Endodermal cell (in vitro differentiated cells): ENCODE data around the gene ZNF681. TPM values are rescaled to one million over a fixed set of nuclear protein-coding genes. Genes with fewer than 3 reads are reported as not detected.

Experiments used
- DNase-seq: peaks from one replicate; pipeline ENCODE4 v3.0.0-alpha.2; 2017
- H3K27ac ChIP-seq: 2 replicates; pipeline ENCODE4 v1.5.1; 2013; ENCODE audit warnings: mild to moderate bottlenecking, low read depth, low read length, moderate library complexity
- H3K27me3 ChIP-seq: 2 replicates; pipeline ENCODE4 v1.6.1; 2013; ENCODE audit warnings: mild to moderate bottlenecking, low read length, moderate library complexity; ENCODE audit not compliant: insufficient read depth, control insufficient read depth, poor library complexity, severe bottlenecking
- H3K36me3 ChIP-seq: 2 replicates; pipeline ENCODE4 v1.7.0; 2013; ENCODE audit warnings: mild to moderate bottlenecking, low read length, moderate library complexity; ENCODE audit not compliant: control insufficient read depth, insufficient read depth
- H3K4me1 ChIP-seq: one replicate; pipeline ENCODE4 v1.7.0; 2013; ENCODE audit warnings: low read length; ENCODE audit not compliant: control insufficient read depth, insufficient read depth
- H3K4me3 ChIP-seq: 2 replicates; pipeline ENCODE4 v1.5.1; 2013; ENCODE audit warnings: mild to moderate bottlenecking, low read length, moderate library complexity
- H3K9ac ChIP-seq: 2 replicates; pipeline ENCODE4 v1.6.1; 2013; ENCODE audit warnings: mild to moderate bottlenecking, low read length, moderate library complexity; ENCODE audit not compliant: poor library complexity, severe bottlenecking; ENCODE audit errors: extremely low read depth
- H3K9me3 ChIP-seq: 2 replicates; pipeline ENCODE4 v1.6.1; 2013; ENCODE audit warnings: mild to moderate bottlenecking, low read length, moderate library complexity; ENCODE audit not compliant: control insufficient read depth
- H3K27ac Mint-ChIP-seq: 2 replicates; pipeline ENCODE4 v1.8.0; 2020; ENCODE audit warnings: mixed read lengths
- H3K27me3 Mint-ChIP-seq: 2 replicates; pipeline ENCODE4 v1.8.0; 2021; ENCODE audit warnings: mild to moderate bottlenecking, mixed read lengths; ENCODE audit not compliant: insufficient read depth
- H3K36me3 Mint-ChIP-seq: 2 replicates; pipeline ENCODE4 v1.8.0; 2020; ENCODE audit warnings: low read depth, mixed read lengths
- H3K4me1 Mint-ChIP-seq: 2 replicates; pipeline ENCODE4 v1.8.0; 2020; ENCODE audit warnings: mixed read lengths
- H3K4me3 Mint-ChIP-seq: 2 replicates; pipeline ENCODE4 v1.8.0; 2020; ENCODE audit warnings: mild to moderate bottlenecking, moderate library complexity, mixed read lengths
- H3K9me3 Mint-ChIP-seq: 2 replicates; pipeline ENCODE4 v1.8.0; 2020; ENCODE audit warnings: mild to moderate bottlenecking, mixed read lengths
- CTCF ChIP-seq: fragments of 200-600 bp; sonication (generic); conservative IDR thresholded peaks from 2 replicates; pipeline ENCODE4 v1.5.0; 2021; ENCODE audit warnings: antibody characterized with exemption, mild to moderate bottlenecking
- WGBS, 2 experiments: methylation state at CpG; one replicate each; pipeline versions ENCODE4 v1.1.5 to v1.1.7; 2013; ENCODE audit warnings: missing lambda C conversion rate in 2 of 2, mixed read lengths in 1 of 2; ENCODE audit not compliant: insufficient coverage in 1 of 2, insufficient read length in 1 of 2; 5-methylcytosine and 5-hydroxymethylcytosine counted together
- total RNA-seq, 2 donors: library from RNA; stranded (reverse); fragmentation: NEBNext Ultra II Directional in 1 of 2; extraction: Animal tissue kit (Norgen Biotek cat#: 25700) in 1 of 2; gene quantifications; 2 replicates in 1 of 2; 3 replicates in 1 of 2; pipeline ENCODE4 v1.2.1, GENCODE V29; 2021

ZNF681 gene
- total RNA-seq, 2 donors from 2014 or later: 3.5 to 11.3 TPM

- Histone ChIP-seq H3K27ac (no peak overlapping the region), H3K4me3 (peak overlapping the region; percentile 24), H3K27me3 (no peaks in the 10 kb centered on the region), H3K36me3 (peaks cover 53% of the 10 kb centered on the region), H3K4me1 (no peaks in the 10 kb centered on the region), H3K9me3 (peaks cover 8% of the 10 kb centered on the region), H3K9ac (no peak overlapping the region)
- Mint-ChIP-seq H3K27me3 (no peaks in the 10 kb centered on the region), H3K4me3 (no peak overlapping the region), H3K27ac (no peak overlapping the region), H3K9me3 (no peaks in the 10 kb centered on the region), H3K36me3 (peaks cover 59% of the 10 kb centered on the region), H3K4me1 (peaks cover 26% of the 10 kb centered on the region)
- 80 to 90% methylated on average over 9 to 13 of the region's 13 CpGs for WGBS, 2 experiments
- TF ChIP-seq CTCF: no peak
- no peak for DNase-seq
Observed at GRCh38 chr19:23766951-23767350, 8.3 kb upstream of the ZNF681 start.

- peak overlapping the region; percentile 92 for H3K4me3 ChIP-seq
- H3K27me3 ChIP-seq: no peaks in the 10 kb centered on the region
- no peaks in the 10 kb centered on the region for H3K4me1 ChIP-seq
- Mint-ChIP-seq H3K4me1 (peaks cover 16% of the 10 kb centered on the region), H3K36me3 (peaks cover 47% of the 10 kb centered on the region), H3K9me3 (no peaks in the 10 kb centered on the region), H3K27me3 (no peaks in the 10 kb centered on the region), H3K27ac (peak overlapping the region; percentile 24), H3K4me3 (peak overlapping the region; percentile 99)
- H3K36me3 ChIP-seq: peaks cover 33% of the 10 kb centered on the region
- peaks cover 8% of the 10 kb centered on the region for H3K9me3 ChIP-seq
- no peak for DNase-seq
- H3K9ac ChIP-seq: no peak overlapping the region
- no peak for TF ChIP-seq CTCF
- 91% methylated on average over 3 of the region's 3 CpGs; no CpG with 5 or more reads in 1 of the 2 experiments for WGBS, 2 experiments
- H3K27ac ChIP-seq: no peak overlapping the region
Observed at GRCh38 chr19:23764781-23765180, 6.1 kb upstream of the ZNF681 start.

GRCh38 chr19:23762884-23763711, 4.4 kb upstream of the ZNF681 start:
- Histone ChIP-seq H3K9me3 (peaks cover 6% of the 10 kb centered on the region), H3K4me1 (no peaks in the 10 kb centered on the region), H3K4me3 (peak overlapping the region; percentile 92), H3K36me3 (peaks cover 25% of the 10 kb centered on the region), H3K27me3 (no peaks in the 10 kb centered on the region), H3K9ac (peak overlapping the region; percentile 99), H3K27ac (peak overlapping the region; percentile 91)
- WGBS, 2 experiments: 0 to 2% methylated on average over 24 to 51 of the region's 51 CpGs
- Mint-ChIP-seq H3K36me3 (peaks cover 34% of the 10 kb centered on the region), H3K4me3 (peak overlapping the region; percentile 99), H3K27ac (peak overlapping the region; percentile 99), H3K27me3 (no peaks in the 10 kb centered on the region), H3K4me1 (peaks cover 15% of the 10 kb centered on the region), H3K9me3 (no peaks in the 10 kb centered on the region)
- peak; percentile 44 for TF ChIP-seq CTCF
- peak; percentile 95 for DNase-seq
